Testis (tissue), 5 donors: ENCODE results near the gene DEPDC5. TPM values are rescaled to one million over a fixed set of nuclear protein-coding genes. Genes with fewer than 3 reads are reported as not detected.
A peak's percentile ranks its signal among the peaks of the same experiment; 100 is the strongest.
"Not testable (repeated sequence)": the region's sequence is repeated elsewhere in the genome, so short reads cannot be mapped to it uniquely, and the experiment has no call there.

Experiments
- DNase-seq: peaks from one replicate; pipeline ENCODE4 v3.0.0-alpha.2; 2019
- H3K27ac ChIP-seq, 2 donors: fragments of 200-600 bp; sonication (generic); one replicate each; pipeline ENCODE4 v1.5.1; 2019
- H3K27me3 ChIP-seq: fragments of 200-600 bp; sonication (generic); one replicate; pipeline ENCODE4 v1.5.1; 2019
- H3K36me3 ChIP-seq: fragments of 200-600 bp; sonication (generic); one replicate; pipeline ENCODE4 v1.5.1; 2017; ENCODE audit warnings: low read depth; ENCODE audit errors: missing control alignments
- H3K4me1 ChIP-seq: fragments of 200-600 bp; sonication (generic); one replicate; pipeline ENCODE4 v1.5.1; 2019
- H3K4me3 ChIP-seq, 2 donors: fragments of 200-600 bp; sonication (generic); one replicate each; pipeline ENCODE4 v1.5.1; 2017 to 2019
- H3K9me3 ChIP-seq: fragments of 200-600 bp; sonication (generic); one replicate; pipeline ENCODE4 v1.5.1; 2017
- POLR2A ChIP-seq: fragments of 450-650 bp; IDR thresholded peaks from one replicate; pipeline ENCODE4 v1.6.1; 2017; ENCODE audit warnings: antibody characterized with exemption, mild to moderate bottlenecking, moderate library complexity
- WGBS, 2 donors: methylation state at CpG; one replicate each; pipeline ENCODE4 v1.1.5; 2018; 5-methylcytosine and 5-hydroxymethylcytosine counted together
- intact Hi-C: fragments of 100-400 bp; cut with DNase I; formaldehyde crosslinking; loops from one replicate; pipeline ENCODE4 v1.15.1; 2023; ENCODE audit warnings: low total_unique reads
- long read RNA-seq, 2 donors: transcript quantifications; one replicate each; lab custom pipeline, GENCODE V29; 2026
- polyA plus RNA-seq: library from polyadenylated mRNA; stranded (reverse); fragments of 350-450 nt; fragmentation: Illumina TruSeq; extraction: RNeasy Lipid Tissue Mini Kit (QIAGEN cat#74804); gene quantifications from one replicate; pipeline ENCODE4 v1.2.3, GENCODE V29; 2014; ENCODE audit warnings: low read depth, low replicate concordance; ENCODE audit not compliant: insufficient read depth
- total RNA-seq, 2 donors: library from RNA; depleted of rRNA; stranded (reverse); fragments of >200 nt; gene quantifications; one replicate each; pipeline ENCODE4 v1.2.3, GENCODE V29; 2016
- TF ChIP-seq, protein P1 (sequence below), 3 experiments: fragments of 450-650 bp in 2 of 3; fragments of 200-600 bp in 1 of 3; sonication (generic) in 1 of 3; IDR thresholded peaks; one replicate each; pipeline ENCODE4 v1.5.1; 2016 to 2019; ENCODE audit warnings: antibody characterized with exemption in 3 of 3, mild to moderate bottlenecking in 2 of 3, moderate library complexity in 1 of 3

Gene DEPDC5
- total RNA-seq: 10 to 100 TPM; 57.8 to 70.6 TPM
- polyA plus RNA-seq: 22.1 TPM
- long read RNA-seq, donor 1, partial matches to known transcripts: 0 of 1 reads
- long read RNA-seq, donor 1, other reads (novel, unspliced or antisense): 0 of 1 reads
- long read RNA-seq, donor 2: 0 reads

DNA sequence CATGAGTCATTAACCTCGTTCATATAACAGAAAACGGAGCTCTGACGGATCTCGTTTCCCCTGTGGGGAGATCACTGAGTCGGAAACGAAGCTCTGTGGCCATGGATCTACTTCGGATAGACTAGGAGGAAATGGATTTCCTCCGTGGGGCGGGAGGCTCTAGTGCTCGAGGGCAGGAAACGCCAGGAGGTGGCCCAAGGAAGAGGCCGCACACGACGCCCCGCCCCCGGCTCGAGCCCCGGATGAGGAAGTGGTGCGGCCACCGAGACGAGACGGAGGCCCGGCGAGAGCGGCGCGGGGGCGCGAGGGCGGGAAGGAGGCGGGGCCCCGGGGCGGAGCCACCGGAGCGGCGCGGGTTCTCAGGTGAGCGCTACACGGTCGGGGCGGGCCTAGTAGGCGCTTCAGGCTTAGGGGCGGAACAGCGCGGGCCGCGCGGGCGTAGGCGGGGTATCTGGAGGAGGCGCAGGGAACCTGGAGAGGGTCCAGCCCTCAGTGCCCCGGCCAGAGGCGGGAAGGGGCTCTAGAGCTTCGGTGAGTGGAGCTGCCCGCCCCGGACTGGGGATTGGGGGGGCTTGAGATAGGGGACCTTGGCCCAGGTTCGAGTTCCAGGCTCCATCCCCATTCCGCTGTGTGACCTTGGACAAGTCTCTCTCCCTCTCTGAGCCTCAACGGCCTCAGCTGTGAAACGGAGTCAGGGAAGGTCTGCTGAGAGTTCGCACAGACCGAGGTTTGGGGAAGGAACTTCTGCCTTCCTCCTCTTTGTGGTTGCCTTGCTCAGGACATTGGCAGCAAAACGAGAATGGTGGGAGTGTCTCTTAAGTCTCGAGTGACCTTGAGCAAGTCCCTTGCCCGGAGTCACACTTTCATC, at the start of gene DEPDC5:
Gene DEPDC5, plus strand, starts transcription at position 386 of the 868 bp plus-strand sequence. CDS start 903 bp downstream, outside the sequence.
- 1 to 4% methylated on average over 12 to 59 of the region's 65 CpGs for WGBS, 2 donors
- Histone ChIP-seq H3K4me3 (peak within 1 kb of the TSS; percentile 75 to 89), H3K27ac (peak within 1 kb of the TSS; percentile 77 to 85), H3K27me3 (no peaks in the 10 kb centered on the region), H3K9me3 (no peaks in the 10 kb centered on the region), H3K36me3 (no peaks in the 10 kb centered on the region), H3K4me1 (peaks cover 34% of the 10 kb centered on the region)
- peak; percentile 96 for DNase-seq
- intact Hi-C loops: no loop called here
- no peak for TF ChIP-seq POLR2A
- TF ChIP-seq, protein P1, sequence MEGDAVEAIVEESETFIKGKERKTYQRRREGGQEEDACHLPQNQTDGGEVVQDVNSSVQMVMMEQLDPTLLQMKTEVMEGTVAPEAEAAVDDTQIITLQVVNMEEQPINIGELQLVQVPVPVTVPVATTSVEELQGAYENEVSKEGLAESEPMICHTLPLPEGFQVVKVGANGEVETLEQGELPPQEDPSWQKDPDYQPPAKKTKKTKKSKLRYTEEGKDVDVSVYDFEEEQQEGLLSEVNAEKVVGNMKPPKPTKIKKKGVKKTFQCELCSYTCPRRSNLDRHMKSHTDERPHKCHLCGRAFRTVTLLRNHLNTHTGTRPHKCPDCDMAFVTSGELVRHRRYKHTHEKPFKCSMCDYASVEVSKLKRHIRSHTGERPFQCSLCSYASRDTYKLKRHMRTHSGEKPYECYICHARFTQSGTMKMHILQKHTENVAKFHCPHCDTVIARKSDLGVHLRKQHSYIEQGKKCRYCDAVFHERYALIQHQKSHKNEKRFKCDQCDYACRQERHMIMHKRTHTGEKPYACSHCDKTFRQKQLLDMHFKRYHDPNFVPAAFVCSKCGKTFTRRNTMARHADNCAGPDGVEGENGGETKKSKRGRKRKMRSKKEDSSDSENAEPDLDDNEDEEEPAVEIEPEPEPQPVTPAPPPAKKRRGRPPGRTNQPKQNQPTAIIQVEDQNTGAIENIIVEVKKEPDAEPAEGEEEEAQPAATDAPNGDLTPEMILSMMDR (IDR thresholded peaks at IDR 0.05): peak in 1 of 3 experiments; percentile 5

- intact Hi-C loops: no loop called here
- WGBS, 2 donors: 87 to 89% methylated on average over 8 of the region's 8 CpGs
- H3K9me3 ChIP-seq: no peaks in the 10 kb centered on the region
- no peaks in the 10 kb centered on the region for H3K27me3 ChIP-seq
- H3K4me1 ChIP-seq: no peaks in the 10 kb centered on the region
- no peak for TF ChIP-seq POLR2A
- TF ChIP-seq, protein P1 (IDR thresholded peaks at IDR 0.05): no peak
- no peaks in the 10 kb centered on the region for H3K36me3 ChIP-seq
- H3K4me3 ChIP-seq: no peak overlapping the region
- DNase-seq: no peak
- no peak overlapping the region for H3K27ac ChIP-seq
These were observed 46.3 kb upstream of the DEPDC5 start for GRCh38 chr22:31707519-31707918.

DNA sequence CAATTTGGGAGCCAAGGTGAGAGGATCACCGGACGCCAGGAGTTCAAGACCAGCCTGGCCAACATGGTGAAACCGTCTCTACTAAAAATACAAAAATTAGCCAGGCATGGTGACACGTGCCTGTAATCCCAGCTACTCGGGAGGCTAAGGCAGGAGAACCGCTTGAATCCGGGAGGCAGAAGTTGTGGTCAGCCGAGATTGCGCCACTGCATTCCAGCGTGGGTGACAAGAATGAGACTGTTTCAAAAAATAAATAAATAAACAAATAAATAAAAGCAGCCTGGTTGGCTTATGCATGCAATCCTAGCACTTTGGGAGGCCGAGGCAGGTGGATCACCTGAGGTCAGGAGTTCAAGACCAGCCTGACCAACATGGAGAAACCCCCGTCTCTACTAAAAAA, 42.6 kb upstream of the DEPDC5 start:
- 92 to 95% methylated on average over 12 of the region's 12 CpGs for WGBS, 2 donors
- H3K27me3 ChIP-seq, H3K36me3 ChIP-seq, DNase-seq, H3K27ac ChIP-seq, H3K4me1 ChIP-seq, H3K4me3 ChIP-seq, H3K9me3 ChIP-seq, intact Hi-C loops: not testable (repeated sequence)

GRCh38 chr22:31715147-31715778, 38.6 kb upstream of the DEPDC5 start:
- TF ChIP-seq, protein P1 (IDR thresholded peaks at IDR 0.05): no peak
- TF ChIP-seq POLR2A: no peak
- Histone ChIP-seq H3K9me3 (no peaks in the 10 kb centered on the region), H3K4me1 (no peaks in the 10 kb centered on the region), H3K4me3 (no peak overlapping the region), H3K36me3 (no peaks in the 10 kb centered on the region), H3K27me3 (no peaks in the 10 kb centered on the region), H3K27ac (no peak overlapping the region)
- WGBS, 2 donors: 64% methylated on average over 5 of the region's 5 CpGs
- DNase-seq: no peak
- intact Hi-C loops: no loop called here

GRCh38 chr22:31719850-31720471, 33.9 kb upstream of the DEPDC5 start:
- no peaks in the 10 kb centered on the region for H3K4me1 ChIP-seq
- no peak for DNase-seq
- TF ChIP-seq, protein P1 (IDR thresholded peaks at IDR 0.05): no peak
- TF ChIP-seq POLR2A: no peak
- intact Hi-C loops: no loop called here
- no peaks in the 10 kb centered on the region for H3K36me3 ChIP-seq
- WGBS, 2 donors: 90 to 91% methylated on average over 7 of the region's 7 CpGs
- H3K9me3 ChIP-seq: no peaks in the 10 kb centered on the region
- no peaks in the 10 kb centered on the region for H3K27me3 ChIP-seq
- H3K27ac ChIP-seq: no peak overlapping the region
- H3K4me3 ChIP-seq: no peak overlapping the region
